Mesenchymal stem cell (in vitro differentiated cells and primary cell): ENCODE measurements around the gene ATP8A1.

Source experiments
- DNase-seq: peaks from one replicate; pipeline ENCODE4 v3.0.0-alpha.2; 2013
- H2AFZ ChIP-seq: one replicate; pipeline ENCODE4 v1.6.1; 2013; ENCODE audit warnings: low read depth, mild to moderate bottlenecking, control low read depth, inconsistent platforms, low read length, moderate library complexity
- H2AK5ac ChIP-seq: 2 replicates; pipeline ENCODE4 v1.6.1; 2013; ENCODE audit warnings: low read length, moderate library complexity, mild to moderate bottlenecking, inconsistent platforms; ENCODE audit not compliant: severe bottlenecking
- H2BK120ac ChIP-seq: one replicate; pipeline ENCODE4 v1.6.1; 2013; ENCODE audit warnings: low read depth, mild to moderate bottlenecking, inconsistent platforms, low read length, moderate library complexity
- H2BK12ac ChIP-seq, 2 experiments: one replicate each; pipeline ENCODE4 v1.6.1; 2013; ENCODE audit warnings: inconsistent platforms in 2 of 2, low read length in 2 of 2, mild to moderate bottlenecking in 2 of 2, moderate library complexity in 2 of 2, control low read depth in 1 of 2
- H2BK15ac ChIP-seq: one replicate; pipeline ENCODE4 v1.6.1; 2013; ENCODE audit warnings: mild to moderate bottlenecking, low read depth, inconsistent platforms; ENCODE audit not compliant: poor library complexity, severe bottlenecking
- H2BK5ac ChIP-seq: 2 replicates; pipeline ENCODE4 v1.6.1; 2013; ENCODE audit warnings: low read depth, mild to moderate bottlenecking, low read length, control low read depth, inconsistent platforms; ENCODE audit not compliant: poor library complexity, severe bottlenecking
- H3K14ac ChIP-seq, 2 experiments: one replicate each; pipeline ENCODE4 v1.6.1; 2013; ENCODE audit warnings: inconsistent platforms in 2 of 2, low read length in 2 of 2, control low read depth in 1 of 2, mild to moderate bottlenecking in 1 of 2, moderate library complexity in 1 of 2
- H3K18ac ChIP-seq, 2 experiments: one replicate each; pipeline ENCODE4 v1.6.1; 2013; ENCODE audit warnings: inconsistent platforms in 2 of 2, low read length in 2 of 2, control low read depth in 1 of 2, low read depth in 1 of 2, mild to moderate bottlenecking in 1 of 2
- H3K23ac ChIP-seq, 2 experiments: one replicate each; pipeline ENCODE4 v1.6.1; 2013; ENCODE audit warnings: inconsistent platforms in 2 of 2, low read length in 2 of 2, mild to moderate bottlenecking in 2 of 2, moderate library complexity in 2 of 2, control low read depth in 1 of 2
- H3K27ac ChIP-seq: 2 replicates; pipeline ENCODE4 v1.5.1; 2013; ENCODE audit warnings: mild to moderate bottlenecking, moderate library complexity, low read length, control low read depth, inconsistent platforms; ENCODE audit not compliant: poor library complexity, severe bottlenecking
- H3K27me3 ChIP-seq, 2 experiments: 2 replicates each; pipeline versions ENCODE4 v1.6.1 to v1.7.0; 2013; ENCODE audit warnings: low read length in 2 of 2, mild to moderate bottlenecking in 2 of 2, moderate library complexity in 2 of 2, control low read depth in 1 of 2, inconsistent platforms in 1 of 2; ENCODE audit not compliant: control insufficient read depth in 1 of 2, insufficient read depth in 1 of 2
- H3K36me3 ChIP-seq, 2 experiments: 2 replicates each; pipeline versions ENCODE4 v1.6.1 to v1.7.0; 2013; ENCODE audit warnings: low read length in 2 of 2, control low read depth in 1 of 2, inconsistent platforms in 1 of 2, low read depth in 1 of 2, mild to moderate bottlenecking in 1 of 2; ENCODE audit not compliant: insufficient read depth in 2 of 2, control insufficient read depth in 1 of 2
- H3K4ac ChIP-seq, 2 experiments: one replicate each; pipeline ENCODE4 v1.6.1; 2013; ENCODE audit warnings: inconsistent platforms in 2 of 2, low read length in 2 of 2, mild to moderate bottlenecking in 2 of 2, moderate library complexity in 2 of 2, control low read depth in 1 of 2, low read depth in 1 of 2
- H3K4me1 ChIP-seq: 2 replicates; pipeline ENCODE4 v1.6.1; 2013; ENCODE audit warnings: low read depth, low read length, control low read depth; ENCODE audit not compliant: control insufficient read depth, insufficient read depth
- H3K4me2 ChIP-seq: 2 replicates; pipeline ENCODE4 v1.6.1; 2013; ENCODE audit warnings: low read length, mild to moderate bottlenecking, inconsistent platforms; ENCODE audit not compliant: poor library complexity, severe bottlenecking
- H3K4me3 ChIP-seq, 2 experiments: 2 replicates each; pipeline versions ENCODE4 v1.5.1 to v1.7.0; 2013; ENCODE audit warnings: low read length in 2 of 2, mild to moderate bottlenecking in 2 of 2, control low read depth in 1 of 2, low read depth in 1 of 2; ENCODE audit not compliant: insufficient read depth in 1 of 2
- H3K79me1 ChIP-seq: replicated peaks from 2 replicates; pipeline ENCODE4 v1.6.1; 2013; ENCODE audit warnings: mild to moderate bottlenecking, control low read depth, low read length, inconsistent platforms; ENCODE audit not compliant: poor library complexity, severe bottlenecking
- H3K9ac ChIP-seq: 2 replicates; pipeline ENCODE4 v1.7.0; 2013; ENCODE audit warnings: mild to moderate bottlenecking, low read length, moderate library complexity
- H3K9me3 ChIP-seq: 2 replicates; pipeline ENCODE4 v1.7.0; 2013; ENCODE audit warnings: mild to moderate bottlenecking, low read length; ENCODE audit not compliant: control insufficient read depth
- H4K8ac ChIP-seq: one replicate; pipeline ENCODE4 v1.6.1; 2013; ENCODE audit warnings: inconsistent platforms, mild to moderate bottlenecking, low read length, moderate library complexity
- H4K91ac ChIP-seq: one replicate; pipeline ENCODE4 v1.6.1; 2013; ENCODE audit warnings: mild to moderate bottlenecking, low read length, inconsistent platforms
- WGBS: methylation state at CpG from one replicate; pipeline ENCODE4 v1.1.7; 2013; ENCODE audit warnings: mixed read lengths; 5-methylcytosine and 5-hydroxymethylcytosine counted together

ATP8A1 gene

GRCh38 chr4:42425146-42426065 lies 231.5 kb downstream of the ATP8A1 start:
- Histone ChIP-seq H3K14ac (no peak overlapping the region), H3K79me1 (no peaks in the 10 kb centered on the region), H4K91ac (no peak overlapping the region), H3K4me1 (no peaks in the 10 kb centered on the region), H2BK15ac (no peak overlapping the region), H2BK5ac (no peak overlapping the region), H3K23ac (no peak overlapping the region), H2BK120ac (no peak overlapping the region), H3K4me2 (no peak overlapping the region), H3K9me3 (no peaks in the 10 kb centered on the region), H3K27me3 (no peaks in the 10 kb centered on the region), H3K18ac (no peak overlapping the region), H4K8ac (no peak overlapping the region), H3K36me3 (peaks cover 0 to 3% of the 10 kb centered on the region in 2 experiments), H3K27ac (no peak overlapping the region), H3K4me3 (no peak overlapping the region), H3K4ac (no peak overlapping the region), H2AK5ac (no peak overlapping the region), H2BK12ac (no peak overlapping the region), H3K9ac (no peak overlapping the region), H2AFZ (no peak overlapping the region)
- WGBS, result 78% methylated on average over 16 of the region's 19 CpGs
- no peak for DNase-seq

DNA sequence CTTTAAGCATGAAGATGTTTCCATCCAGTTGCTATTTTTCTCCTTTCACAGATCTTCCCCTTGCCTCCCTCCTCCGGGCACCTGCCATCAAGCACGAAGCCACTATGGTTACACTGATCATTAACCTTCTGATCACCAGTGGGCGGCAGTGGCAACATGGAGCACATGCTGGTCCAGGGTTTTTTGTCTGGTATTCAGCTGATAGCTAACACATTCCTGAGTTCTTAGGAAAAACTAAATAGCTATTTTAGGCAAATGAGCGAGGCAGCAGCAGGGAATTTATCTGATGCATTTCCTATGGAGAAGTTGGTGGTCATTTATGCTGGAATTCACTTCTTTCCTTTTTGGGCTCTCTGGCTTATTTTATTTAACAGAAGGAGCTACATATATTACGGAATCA lies 236.8 kb downstream of the ATP8A1 start:
- no peak overlapping the region for H2BK15ac ChIP-seq
- no peaks in the 10 kb centered on the region for H3K4me1 ChIP-seq
- no peaks in the 10 kb centered on the region for H3K36me3 ChIP-seq
- H2BK120ac ChIP-seq, result no peak overlapping the region
- no peak overlapping the region for H3K18ac ChIP-seq
- H2AFZ ChIP-seq, result no peak overlapping the region
- H3K4me2 ChIP-seq, result no peak overlapping the region
- 71% methylated on average over 5 of the region's 5 CpGs for WGBS
- no peak overlapping the region for H2BK5ac ChIP-seq
- H2BK12ac ChIP-seq, result no peak overlapping the region
- H3K27me3 ChIP-seq, result no peaks in the 10 kb centered on the region
- H2AK5ac ChIP-seq, result no peak overlapping the region
- no peak overlapping the region for H4K8ac ChIP-seq
- H4K91ac ChIP-seq, result no peak overlapping the region
- peak overlapping the region; percentile 68 for H3K27ac ChIP-seq
- no peak overlapping the region for H3K4ac ChIP-seq
- no peak overlapping the region for H3K14ac ChIP-seq
- no peak overlapping the region for H3K23ac ChIP-seq
- H3K4me3 ChIP-seq, result no peak overlapping the region
- H3K9ac ChIP-seq, result no peak overlapping the region
- H3K9me3 ChIP-seq, result no peaks in the 10 kb centered on the region
- no peaks in the 10 kb centered on the region for H3K79me1 ChIP-seq
- peak; percentile 8 for DNase-seq

DNA sequence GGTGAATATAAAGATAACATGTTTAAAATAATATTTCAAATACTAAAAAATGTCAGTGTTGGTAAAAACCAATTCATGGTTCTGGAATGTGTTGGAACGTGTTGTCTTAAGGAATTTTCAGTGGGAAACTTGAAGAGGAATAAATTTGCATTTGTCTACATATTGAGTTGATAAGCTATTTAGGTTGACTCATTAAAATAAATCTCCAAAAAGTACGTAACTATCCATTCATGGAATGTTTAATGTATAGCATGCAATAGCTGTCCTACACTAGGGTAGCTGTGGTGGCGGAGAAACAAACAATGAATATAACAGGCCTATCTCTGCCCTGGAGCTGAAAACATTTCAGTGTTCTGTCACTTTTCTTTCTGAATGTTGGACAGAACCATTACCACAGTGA lies 239.4 kb downstream of the ATP8A1 start:
- no peaks in the 10 kb centered on the region for H3K36me3 ChIP-seq
- no peak overlapping the region for H3K27ac ChIP-seq
- no peaks in the 10 kb centered on the region for H3K79me1 ChIP-seq
- H2AFZ ChIP-seq, result no peak overlapping the region
- no peaks in the 10 kb centered on the region for H3K9me3 ChIP-seq
- H3K23ac ChIP-seq, result no peak overlapping the region
- no peak overlapping the region for H2BK5ac ChIP-seq
- H2AK5ac ChIP-seq, result no peak overlapping the region
- H3K4me2 ChIP-seq, result no peak overlapping the region
- H2BK120ac ChIP-seq, result no peak overlapping the region
- no peak overlapping the region for H2BK15ac ChIP-seq
- H4K91ac ChIP-seq, result no peak overlapping the region
- H3K18ac ChIP-seq, result no peak overlapping the region
- H2BK12ac ChIP-seq, result no peak overlapping the region
- no peak overlapping the region for H3K4ac ChIP-seq
- H3K4me3 ChIP-seq, result no peak overlapping the region
- no peak overlapping the region for H3K9ac ChIP-seq
- H4K8ac ChIP-seq, result no peak overlapping the region
- DNase-seq, result no peak
- H3K4me1 ChIP-seq, result peaks cover 4% of the 10 kb centered on the region
- 70% methylated on average over 2 of the region's 3 CpGs for WGBS
- H3K27me3 ChIP-seq, result no peaks in the 10 kb centered on the region
- no peak overlapping the region for H3K14ac ChIP-seq

- no peak overlapping the region for H3K27ac ChIP-seq
- WGBS, result 63% methylated on average over 2 of the region's 3 CpGs
- no peak for DNase-seq
- no peak overlapping the region for H3K4ac ChIP-seq
- peaks cover 4% of the 10 kb centered on the region for H3K4me1 ChIP-seq
- H3K36me3 ChIP-seq, result no peaks in the 10 kb centered on the region
- H2BK5ac ChIP-seq, result no peak overlapping the region
- no peaks in the 10 kb centered on the region for H3K79me1 ChIP-seq
- no peaks in the 10 kb centered on the region for H3K27me3 ChIP-seq
- H4K91ac ChIP-seq, result no peak overlapping the region
- no peak overlapping the region for H3K23ac ChIP-seq
- no peaks in the 10 kb centered on the region for H3K9me3 ChIP-seq
- no peak overlapping the region for H3K14ac ChIP-seq
- H2AFZ ChIP-seq, result no peak overlapping the region
- H3K4me3 ChIP-seq, result no peak overlapping the region
- H3K4me2 ChIP-seq, result no peak overlapping the region
- H2AK5ac ChIP-seq, result no peak overlapping the region
- H3K9ac ChIP-seq, result no peak overlapping the region
- no peak overlapping the region for H3K18ac ChIP-seq
- H2BK15ac ChIP-seq, result no peak overlapping the region
- H2BK12ac ChIP-seq, result no peak overlapping the region
- H4K8ac ChIP-seq, result no peak overlapping the region
- H2BK120ac ChIP-seq, result no peak overlapping the region
Measured at GRCh38 chr4:42416017-42416416, 240.9 kb downstream of the ATP8A1 start.
